Thyroid gland (tissue), 4 donors: ENCODE data around the gene ZBED4.

Experiments used
- CTCF ChIP-seq, 6 experiments: fragments of 200-600 bp in 3 of 6; fragments of 450-650 bp in 3 of 6; sonication (generic) in 3 of 6; IDR thresholded peaks; one replicate each; pipeline ENCODE4 v1.5.1; 2016 to 2019; ENCODE audit warnings: antibody characterized with exemption in 6 of 6, mild to moderate bottlenecking in 2 of 6, inconsistent platforms in 1 of 6, moderate library complexity in 1 of 6
- POLR2A ChIP-seq, 2 donors: fragments of 450-650 bp; IDR thresholded peaks; one replicate each; pipeline ENCODE4 v1.6.1; 2017; ENCODE audit warnings: antibody characterized with exemption in 2 of 2, mild to moderate bottlenecking in 2 of 2, moderate library complexity in 1 of 2

GRCh38 chr22:49884075-49884474 is 30.4 kb downstream of the ZBED4 start:
- TF ChIP-seq POLR2A (IDR thresholded peaks at IDR 0.05) (no peak), CTCF (IDR thresholded peaks at IDR 0.05) (no peak)
